GM10266 (cell line): ENCODE results near the gene ARHGAP24.

Experiments
- DNase-seq: peaks from one replicate; pipeline ENCODE4 v3.0.0; 2012; ENCODE audit errors: extremely low spot score
- TF ChIP-seq, protein P1 (sequence below): IDR thresholded peaks from 2 replicates; pipeline ENCODE4 v1.5.1; 2012; ENCODE audit warnings: mild to moderate bottlenecking, low read depth; ENCODE audit not compliant: control insufficient read depth, insufficient read depth; ENCODE audit errors: missing control alignments

ARHGAP24 gene

GRCh38 chr4:85854546-85854945 is 379.6 kb downstream of the ARHGAP24 start:
- TF ChIP-seq, protein P1, sequence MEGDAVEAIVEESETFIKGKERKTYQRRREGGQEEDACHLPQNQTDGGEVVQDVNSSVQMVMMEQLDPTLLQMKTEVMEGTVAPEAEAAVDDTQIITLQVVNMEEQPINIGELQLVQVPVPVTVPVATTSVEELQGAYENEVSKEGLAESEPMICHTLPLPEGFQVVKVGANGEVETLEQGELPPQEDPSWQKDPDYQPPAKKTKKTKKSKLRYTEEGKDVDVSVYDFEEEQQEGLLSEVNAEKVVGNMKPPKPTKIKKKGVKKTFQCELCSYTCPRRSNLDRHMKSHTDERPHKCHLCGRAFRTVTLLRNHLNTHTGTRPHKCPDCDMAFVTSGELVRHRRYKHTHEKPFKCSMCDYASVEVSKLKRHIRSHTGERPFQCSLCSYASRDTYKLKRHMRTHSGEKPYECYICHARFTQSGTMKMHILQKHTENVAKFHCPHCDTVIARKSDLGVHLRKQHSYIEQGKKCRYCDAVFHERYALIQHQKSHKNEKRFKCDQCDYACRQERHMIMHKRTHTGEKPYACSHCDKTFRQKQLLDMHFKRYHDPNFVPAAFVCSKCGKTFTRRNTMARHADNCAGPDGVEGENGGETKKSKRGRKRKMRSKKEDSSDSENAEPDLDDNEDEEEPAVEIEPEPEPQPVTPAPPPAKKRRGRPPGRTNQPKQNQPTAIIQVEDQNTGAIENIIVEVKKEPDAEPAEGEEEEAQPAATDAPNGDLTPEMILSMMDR = no peak
- DNase-seq = no peak

DNA sequence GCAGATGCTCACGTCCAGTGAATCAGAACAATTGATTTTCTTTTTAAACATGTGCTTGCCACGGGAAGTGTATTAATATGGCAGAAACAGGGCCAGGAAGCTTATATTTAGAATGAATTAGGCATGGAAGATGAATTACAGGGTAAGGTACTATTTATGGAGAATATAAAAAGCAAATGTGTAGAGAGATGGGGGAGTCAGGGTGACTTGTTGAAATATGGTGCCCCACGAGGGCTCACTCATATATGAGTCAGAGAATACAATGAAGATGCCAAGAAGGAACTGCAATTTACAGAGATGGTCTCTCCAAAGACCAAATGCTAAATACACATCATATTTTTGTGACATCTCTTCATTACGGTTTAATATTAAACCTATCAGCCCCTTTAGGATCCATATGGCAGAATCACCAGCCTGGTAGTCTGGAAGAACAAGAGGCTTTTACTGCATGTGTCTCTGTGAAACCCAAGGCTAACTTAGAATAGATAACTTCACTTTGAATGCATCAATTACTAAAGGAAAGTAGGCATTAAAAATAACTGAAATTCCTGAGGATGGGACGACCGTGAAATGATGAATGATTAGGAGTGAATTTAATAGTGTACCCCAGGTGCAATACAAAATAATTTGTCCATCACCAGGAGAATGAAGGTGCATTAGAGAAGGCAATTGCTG is 385.3 kb downstream of the ARHGAP24 start:
- TF ChIP-seq, protein P1 = no peak
- no peak for DNase-seq

DNA sequence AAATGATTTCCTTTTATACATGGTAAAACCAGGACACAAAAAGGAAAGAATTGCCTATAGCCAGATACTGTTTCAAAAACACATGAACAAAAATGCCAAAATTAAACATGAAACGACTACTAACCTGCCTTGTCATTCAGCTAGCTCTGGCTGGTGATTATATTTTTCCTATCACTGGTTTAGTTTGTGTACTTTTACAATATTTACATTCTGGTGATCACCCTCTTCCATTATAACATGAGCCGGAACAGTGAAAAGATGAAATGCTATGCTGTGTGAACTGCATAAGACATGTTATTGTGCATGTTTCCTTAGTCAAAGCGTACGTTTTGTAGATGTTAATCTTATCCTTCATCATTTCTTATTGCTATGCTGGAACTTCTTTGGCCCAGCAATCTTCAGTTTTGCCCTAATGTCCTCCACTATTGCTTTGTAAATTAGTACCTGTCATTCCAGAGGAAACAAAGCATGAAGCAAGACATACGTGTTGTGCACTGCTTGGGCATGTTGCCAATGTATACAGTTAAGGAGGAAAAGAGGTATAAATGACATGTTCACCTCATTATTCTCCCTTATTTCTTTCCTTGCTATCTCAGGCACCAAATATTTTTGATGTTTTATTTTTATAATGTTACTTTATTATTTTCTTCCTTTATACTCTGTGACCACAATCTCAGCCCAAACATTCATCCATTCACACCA is 386.3 kb downstream of the ARHGAP24 start:
- no peak for DNase-seq
- TF ChIP-seq, protein P1 = no peak

DNA sequence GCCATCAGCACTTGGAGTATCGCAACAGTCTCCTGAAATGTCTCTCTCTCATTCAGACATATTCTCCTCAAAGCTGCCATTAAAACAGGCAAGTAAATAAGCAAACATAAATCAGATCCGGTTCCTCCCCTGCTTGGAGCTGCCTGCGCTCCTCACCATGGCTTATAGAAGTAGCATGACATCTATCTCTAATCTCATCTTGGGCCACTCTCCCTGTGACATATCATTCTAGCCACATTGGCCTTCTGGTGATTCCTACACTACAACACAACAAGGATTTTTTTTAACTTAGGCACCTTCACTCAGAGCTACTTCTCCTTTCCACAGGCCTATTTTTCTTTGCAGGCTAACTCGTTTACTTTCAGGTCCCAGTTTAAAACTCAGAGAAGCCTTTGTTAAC is 387.9 kb downstream of the ARHGAP24 start:
- TF ChIP-seq, protein P1 = no peak

DNA sequence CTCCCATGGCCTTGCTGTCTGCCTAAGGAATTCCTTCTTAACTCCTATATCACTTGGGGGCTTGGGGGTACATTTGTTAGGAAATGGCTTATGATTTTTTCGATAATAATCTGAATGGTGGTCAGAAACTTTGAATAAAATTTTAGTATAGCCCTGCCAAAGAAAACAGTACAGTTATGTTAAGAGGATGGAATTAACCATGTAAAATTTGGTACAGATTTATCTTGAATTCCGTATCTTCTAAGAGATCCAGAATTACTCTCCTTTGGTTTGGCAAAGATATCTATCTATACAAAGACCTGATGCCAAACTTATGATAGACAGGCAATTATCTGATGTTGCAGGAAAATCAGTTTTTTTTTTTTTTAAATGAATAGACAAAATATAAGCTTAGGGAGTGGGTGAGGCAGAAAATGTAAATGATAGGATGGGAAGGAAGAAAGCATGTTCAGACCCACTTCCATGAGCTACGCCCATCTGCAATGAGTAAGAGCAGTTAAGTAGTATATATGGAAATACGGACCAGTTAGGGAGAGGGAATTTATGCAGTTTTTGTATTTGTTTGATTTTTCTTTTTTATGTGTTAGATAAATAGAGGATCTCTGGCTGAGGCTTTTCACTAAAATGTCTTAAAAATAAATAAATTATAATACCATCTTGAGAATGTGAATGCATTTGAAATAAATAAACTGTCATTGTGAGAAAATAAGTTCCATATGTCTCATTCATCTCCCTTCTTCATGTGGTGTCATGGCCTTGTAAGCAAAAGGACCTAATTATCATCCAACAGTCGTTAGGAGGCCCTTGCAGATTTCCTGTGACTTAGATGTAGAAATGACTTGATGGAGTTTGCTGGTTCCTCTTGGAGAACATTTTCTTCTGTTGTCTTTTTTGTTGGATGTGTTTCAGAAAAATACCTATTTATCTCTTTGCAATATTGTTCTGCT is 389.6 kb downstream of the ARHGAP24 start:
- TF ChIP-seq, protein P1 = no peak
- no peak for DNase-seq

More for the DNA sequence above, 387.9 kb downstream of the ARHGAP24 start:
- no peak for DNase-seq

- DNase-seq = no peak
- TF ChIP-seq, protein P1 = no peak
Measured at GRCh38 chr4:85865256-85865655, 390.3 kb downstream of the ARHGAP24 start.
